ENCODE measurements around the gene SLC9A6.

- TF ChIP-seq EZH2 (IDR thresholded peaks at IDR 0.05) (no peak), POLR2AphosphoS5 (IDR thresholded peaks at IDR 0.05; ENCODE audit: borderline replicate concordance, low read depth, low read length) (no peak), FOXP2 (optimal IDR thresholded peaks at IDR 0.05; ENCODE audit: control extremely low read depth, extremely low read length, insufficient read depth) (no peak)
Measured at GRCh38 chrX:136016881-136017280, 31.6 kb downstream of the SLC9A6 start.

Measured in SK-N-MC (cell line).